ENCODE results near the gene HABP2.

Gene HABP2

GRCh38 chr10:113612154-113612553 is 59.3 kb downstream of the HABP2 start:
- Histone ChIP-seq H3K9me2 (ENCODE audit: low read depth, low read length) (no peaks in the 10 kb centered on the region), H3K27me3 (ENCODE audit: insufficient read depth, low read length) (peaks cover 4% of the 10 kb centered on the region; the same call in 1 of the 2 replicates), H3K4me2 (ENCODE audit: low read length) (no peak overlapping the region), H3K79me2 (ENCODE audit: insufficient read depth, low read length) (no peaks in the 10 kb centered on the region), H3K27ac (ENCODE audit: low read depth, low read length, poor library complexity, severe bottlenecking) (no peak overlapping the region), H3K36me3 (ENCODE audit: insufficient read depth, low read length) (no peaks in the 10 kb centered on the region), H2AFZ (ENCODE audit: low read length) (no peak overlapping the region), H3K4me1 (ENCODE audit: insufficient read depth, low read length, severe bottlenecking) (no peaks in the 10 kb centered on the region), H3K9ac (ENCODE audit: low read length) (no peak overlapping the region), H4K20me1 (ENCODE audit: insufficient read depth, low read length) (no peaks in the 10 kb centered on the region), H3F3A (ENCODE audit: insufficient read depth, low read length) (no peaks in the 10 kb centered on the region), H3K4me3 (ENCODE audit: low read depth, low read length, poor library complexity, severe bottlenecking) (no peak overlapping the region), H3K9me3 (ENCODE audit: low read length) (no peaks in the 10 kb centered on the region)
- no peak for TF ChIP-seq EZH2 (IDR thresholded peaks at IDR 0.05; ENCODE audit: borderline replicate concordance, low read length)
- TF ChIP-seq, protein P1, sequence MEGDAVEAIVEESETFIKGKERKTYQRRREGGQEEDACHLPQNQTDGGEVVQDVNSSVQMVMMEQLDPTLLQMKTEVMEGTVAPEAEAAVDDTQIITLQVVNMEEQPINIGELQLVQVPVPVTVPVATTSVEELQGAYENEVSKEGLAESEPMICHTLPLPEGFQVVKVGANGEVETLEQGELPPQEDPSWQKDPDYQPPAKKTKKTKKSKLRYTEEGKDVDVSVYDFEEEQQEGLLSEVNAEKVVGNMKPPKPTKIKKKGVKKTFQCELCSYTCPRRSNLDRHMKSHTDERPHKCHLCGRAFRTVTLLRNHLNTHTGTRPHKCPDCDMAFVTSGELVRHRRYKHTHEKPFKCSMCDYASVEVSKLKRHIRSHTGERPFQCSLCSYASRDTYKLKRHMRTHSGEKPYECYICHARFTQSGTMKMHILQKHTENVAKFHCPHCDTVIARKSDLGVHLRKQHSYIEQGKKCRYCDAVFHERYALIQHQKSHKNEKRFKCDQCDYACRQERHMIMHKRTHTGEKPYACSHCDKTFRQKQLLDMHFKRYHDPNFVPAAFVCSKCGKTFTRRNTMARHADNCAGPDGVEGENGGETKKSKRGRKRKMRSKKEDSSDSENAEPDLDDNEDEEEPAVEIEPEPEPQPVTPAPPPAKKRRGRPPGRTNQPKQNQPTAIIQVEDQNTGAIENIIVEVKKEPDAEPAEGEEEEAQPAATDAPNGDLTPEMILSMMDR (IDR thresholded peaks at IDR 0.05; ENCODE audit: low read length), result no peak

GRCh38 chr10:113613427-113613826 is 60.6 kb downstream of the HABP2 start:
- no peaks in the 10 kb centered on the region for H3K36me3 ChIP-seq (ENCODE audit: insufficient read depth, low read length)
- H4K20me1 ChIP-seq (ENCODE audit: insufficient read depth, low read length), result no peaks in the 10 kb centered on the region
- H3K4me3 ChIP-seq (ENCODE audit: low read depth, low read length, poor library complexity, severe bottlenecking), result no peak overlapping the region
- TF ChIP-seq EZH2 (IDR thresholded peaks at IDR 0.05; ENCODE audit: borderline replicate concordance, low read length), result no peak
- TF ChIP-seq, protein P1 (IDR thresholded peaks at IDR 0.05; ENCODE audit: low read length), result no peak
- no peak overlapping the region for H3K27ac ChIP-seq (ENCODE audit: low read depth, low read length, poor library complexity, severe bottlenecking)
- H3K9me3 ChIP-seq (ENCODE audit: low read length), result no peaks in the 10 kb centered on the region
- H3F3A ChIP-seq (ENCODE audit: insufficient read depth, low read length), result no peaks in the 10 kb centered on the region
- H3K9ac ChIP-seq (ENCODE audit: low read length), result no peak overlapping the region
- no peaks in the 10 kb centered on the region for H3K9me2 ChIP-seq (ENCODE audit: low read depth, low read length)
- peaks cover 4% of the 10 kb centered on the region; the same call in 1 of the 2 replicates for H3K27me3 ChIP-seq (ENCODE audit: insufficient read depth, low read length)
- no peak overlapping the region for H2AFZ ChIP-seq (ENCODE audit: low read length)
- no peaks in the 10 kb centered on the region for H3K79me2 ChIP-seq (ENCODE audit: insufficient read depth, low read length)
- no peaks in the 10 kb centered on the region for H3K4me1 ChIP-seq (ENCODE audit: insufficient read depth, low read length, severe bottlenecking)
- no peak overlapping the region for H3K4me2 ChIP-seq (ENCODE audit: low read length)

GRCh38 chr10:113613977-113614690 is 61.3 kb downstream of the HABP2 start:
- no peaks in the 10 kb centered on the region for H3K4me1 ChIP-seq (ENCODE audit: insufficient read depth, low read length, severe bottlenecking)

More at GRCh38 chr10:113613977-113614690, 61.3 kb downstream of the HABP2 start:
- Histone ChIP-seq H3K36me3 (ENCODE audit: insufficient read depth, low read length) (no peaks in the 10 kb centered on the region), H2AFZ (ENCODE audit: low read length) (no peak overlapping the region), H3K79me2 (ENCODE audit: insufficient read depth, low read length) (no peaks in the 10 kb centered on the region), H3K9me3 (ENCODE audit: low read length) (no peaks in the 10 kb centered on the region), H4K20me1 (ENCODE audit: insufficient read depth, low read length) (no peaks in the 10 kb centered on the region), H3K4me2 (ENCODE audit: low read length) (no peak overlapping the region), H3K27ac (ENCODE audit: low read depth, low read length, poor library complexity, severe bottlenecking) (no peak overlapping the region), H3K9me2 (ENCODE audit: low read depth, low read length) (no peaks in the 10 kb centered on the region), H3K27me3 (ENCODE audit: insufficient read depth, low read length) (peaks cover 4% of the 10 kb centered on the region; the same call in 1 of the 2 replicates), H3F3A (ENCODE audit: insufficient read depth, low read length) (no peaks in the 10 kb centered on the region), H3K9ac (ENCODE audit: low read length) (no peak overlapping the region), H3K4me3 (ENCODE audit: low read depth, low read length, poor library complexity, severe bottlenecking) (no peak overlapping the region)
- TF ChIP-seq, protein P1 (IDR thresholded peaks at IDR 0.05; ENCODE audit: low read length), result no peak
- no peak for TF ChIP-seq EZH2 (IDR thresholded peaks at IDR 0.05; ENCODE audit: borderline replicate concordance, low read length)
